SW480 (cell line): ENCODE measurements around the gene MRGPRX3.

Source experiments
- DNase-seq: peaks from one replicate; pipeline ENCODE4 v3.0.0-alpha.2; 2016; ENCODE audit warnings: low spot score

The MRGPRX3 gene

DNA sequence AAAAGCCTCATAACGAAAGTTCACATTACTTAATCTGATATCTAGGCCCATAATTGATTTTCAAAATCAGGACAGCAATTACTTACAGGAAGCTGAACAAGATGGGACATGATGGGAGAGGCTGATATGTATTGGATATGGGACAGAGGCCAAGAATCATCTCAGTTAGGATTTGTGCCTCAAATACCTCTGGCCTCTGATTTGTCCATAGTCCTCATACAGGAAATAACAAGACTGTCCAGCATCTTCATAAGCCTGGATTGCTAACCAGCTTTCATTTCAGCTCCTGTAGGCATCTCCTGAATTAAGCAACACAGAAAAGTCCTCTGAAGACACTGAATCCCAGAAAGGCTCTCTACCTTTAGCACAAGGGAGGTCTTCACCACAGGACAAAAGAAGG is 36.0 kb downstream of the MRGPRX3 start:
- no peak for DNase-seq

DNA sequence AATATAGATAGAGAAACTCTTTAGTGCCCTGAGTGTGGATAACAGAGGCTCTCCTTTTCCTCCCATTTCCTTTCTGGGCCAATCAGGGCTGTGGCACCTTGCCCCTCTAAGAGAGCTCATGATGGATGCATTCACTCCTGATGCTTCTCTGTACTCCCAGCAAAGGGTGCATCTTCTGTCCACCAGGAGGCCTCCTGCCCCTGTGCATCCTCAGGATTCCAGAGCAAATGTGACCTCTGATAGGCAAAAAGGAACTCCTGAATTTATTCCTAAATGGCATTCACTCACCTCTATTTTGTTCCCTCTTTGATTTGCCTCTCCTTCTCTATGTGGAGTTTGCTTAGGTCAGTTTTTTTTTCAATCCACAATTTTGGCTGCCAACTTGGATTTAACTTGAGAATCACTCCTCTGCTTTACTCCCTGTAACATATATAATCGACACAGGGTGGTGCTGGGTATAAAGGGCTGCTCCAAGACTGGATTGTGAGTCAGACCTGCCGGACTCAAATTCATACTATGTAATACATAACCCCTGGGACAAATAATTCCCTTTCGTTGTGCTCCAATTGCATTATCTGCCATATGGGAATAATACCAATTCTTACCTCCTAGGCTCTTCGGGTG is 39.1 kb downstream of the MRGPRX3 start:
- DNase-seq = peak; percentile 47

DNA sequence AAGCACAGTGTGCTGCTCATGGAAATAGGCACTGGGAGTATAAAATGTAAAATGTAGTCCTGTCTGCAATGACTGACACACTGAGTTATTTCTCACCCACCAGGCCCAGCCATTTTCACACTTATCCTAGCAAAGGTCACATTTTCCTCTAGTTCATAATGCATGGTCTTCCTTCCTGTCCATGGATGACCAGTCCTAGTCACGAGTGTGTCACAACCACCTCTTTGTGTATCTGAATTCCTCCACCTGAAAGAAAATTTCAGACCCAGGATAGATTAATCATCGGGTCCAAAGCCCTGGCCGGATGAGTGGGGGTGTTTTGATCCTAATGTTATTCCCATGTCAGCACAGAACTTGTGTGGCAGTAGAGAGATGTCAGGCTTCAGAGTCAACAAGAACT is 40.3 kb downstream of the MRGPRX3 start, which contains the start of gene MRGPRX4:
Gene MRGPRX4 (plus strand): TSS at position 172 of the 400 bp plus-strand sequence. CDS start 420 bp downstream, outside the sequence.
- DNase-seq = no peak

DNA sequence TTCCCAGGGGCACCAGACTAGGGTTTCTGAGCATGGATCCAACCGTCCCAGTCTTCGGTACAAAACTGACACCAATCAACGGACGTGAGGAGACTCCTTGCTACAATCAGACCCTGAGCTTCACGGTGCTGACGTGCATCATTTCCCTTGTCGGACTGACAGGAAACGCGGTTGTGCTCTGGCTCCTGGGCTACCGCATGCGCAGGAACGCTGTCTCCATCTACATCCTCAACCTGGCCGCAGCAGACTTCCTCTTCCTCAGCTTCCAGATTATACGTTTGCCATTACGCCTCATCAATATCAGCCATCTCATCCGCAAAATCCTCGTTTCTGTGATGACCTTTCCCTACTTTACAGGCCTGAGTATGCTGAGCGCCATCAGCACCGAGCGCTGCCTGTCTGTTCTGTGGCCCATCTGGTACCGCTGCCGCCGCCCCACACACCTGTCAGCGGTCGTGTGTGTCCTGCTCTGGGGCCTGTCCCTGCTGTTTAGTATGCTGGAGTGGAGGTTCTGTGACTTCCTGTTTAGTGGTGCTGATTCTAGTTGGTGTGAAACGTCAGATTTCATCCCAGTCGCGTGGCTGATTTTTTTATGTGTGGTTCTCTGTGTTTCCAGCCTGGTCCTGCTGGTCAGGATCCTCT is 41.0 kb downstream of the MRGPRX3 start:
- DNase-seq = no peak
